Endothelial cell of umbilical vein (primary cell): ENCODE data around the gene PLXNB2. TPM values are rescaled to one million over a fixed set of nuclear protein-coding genes. Genes with fewer than 3 reads are reported as not detected.

Experiments used
- BruUV-seq: library from RNA; stranded (reverse); fragments of 400-500 nt; replicated peaks from 2 replicates; lab custom pipeline; 2021; lab: Mats Ljungman, UMichigan
- CTCF ChIA-PET: fragments of 300-600, 350-600 bp; sonication (Branson Sonifier 250); formaldehyde crosslinking; loops from one replicate; lab custom pipeline; 2021; ENCODE audit warnings: antibody characterized with exemption, inconsistent platforms; lab: Charles Lee
- POLR2A ChIA-PET: fragments of 300-600, 350-600 bp; sonication (Branson Sonifier 250); formaldehyde crosslinking; loops from one replicate; lab custom pipeline; 2021; ENCODE audit warnings: antibody characterized with exemption, inconsistent platforms; lab: Charles Lee
- DNase-seq: peaks from one replicate; pipeline ENCODE4 v3.0.0-alpha.2; 2011; ENCODE audit warnings: low read depth, low spot score
- FAIRE-seq: peaks from 2 replicates; lab custom pipeline; 2011; peaks lifted over from hg19 to GRCh38; lab: Jason Lieb, UNC
- H2AFZ ChIP-seq: 2 replicates; pipeline ENCODE4 v1.6.0; 2012; ENCODE audit warnings: low read depth, low read length, control low read depth, inconsistent platforms
- H3K27ac ChIP-seq: 2 replicates; pipeline ENCODE4 v1.5.1; 2011; ENCODE audit warnings: low read depth, mild to moderate bottlenecking, control low read depth, low read length, moderate library complexity; ENCODE audit not compliant: insufficient read depth
- H3K27me3 ChIP-seq, 2 experiments: 2 replicates each; pipeline versions ENCODE4 v1.6.0 to v1.6.1; 2011; ENCODE audit warnings: low read length in 2 of 2, mixed read lengths in 1 of 2; ENCODE audit not compliant: control insufficient read depth in 2 of 2, insufficient read depth in 2 of 2
- H3K36me3 ChIP-seq, 2 experiments: 2 replicates in 1 of 2; 3 replicates in 1 of 2; pipeline ENCODE4 v1.5.1; 2011; ENCODE audit warnings: low read length in 2 of 2, mild to moderate bottlenecking in 1 of 2, moderate library complexity in 1 of 2; ENCODE audit not compliant: control insufficient read depth in 2 of 2, insufficient read depth in 2 of 2; ENCODE audit errors: extremely low read depth in 1 of 2
- H3K4me1 ChIP-seq: 3 replicates; pipeline ENCODE4 v1.5.1; 2011; ENCODE audit warnings: mild to moderate bottlenecking, low read length; ENCODE audit not compliant: control insufficient read depth, insufficient read depth; ENCODE audit errors: extremely low read depth
- H3K4me2 ChIP-seq: 2 replicates; pipeline ENCODE4 v1.6.1; 2011; ENCODE audit warnings: low read length, control low read depth, mixed read lengths; ENCODE audit not compliant: insufficient read depth
- H3K4me3 ChIP-seq, 3 experiments: fragments of 200-600 bp in 1 of 3; sonication (generic), shearing (Covaris generic) in 1 of 3; replicated peaks in 1 of 3; 2 replicates each; pipeline ENCODE4 v1.5.1; 2011 to 2016; ENCODE audit warnings: control low read depth in 3 of 3, low read length in 3 of 3, mild to moderate bottlenecking in 2 of 3, inconsistent platforms in 1 of 3, low read depth in 1 of 3, moderate library complexity in 1 of 3; ENCODE audit not compliant: insufficient read depth in 1 of 3
- H3K79me2 ChIP-seq: 2 replicates; pipeline ENCODE4 v1.6.0; 2012; ENCODE audit warnings: low read length, inconsistent platforms; ENCODE audit not compliant: control insufficient read depth, insufficient read depth
- H3K9ac ChIP-seq: replicated peaks from 2 replicates; pipeline ENCODE3; 2011; ENCODE audit warnings: low read length, control low read depth; ENCODE audit not compliant: insufficient read depth; ENCODE audit errors: extremely low read depth
- H3K9me1 ChIP-seq: replicated peaks from 3 replicates; pipeline ENCODE4 v1.6.0; 2011; ENCODE audit warnings: mild to moderate bottlenecking, low read length; ENCODE audit not compliant: control insufficient read depth, insufficient read depth; ENCODE audit errors: extremely low read depth
- H3K9me3 ChIP-seq: replicated peaks from 2 replicates; pipeline ENCODE4 v1.5.1; 2012; ENCODE audit warnings: low read length, inconsistent platforms; ENCODE audit not compliant: control insufficient read depth, insufficient read depth
- H4K20me1 ChIP-seq: replicated peaks from 2 replicates; pipeline ENCODE3; 2011; ENCODE audit warnings: mild to moderate bottlenecking, low read length; ENCODE audit not compliant: control insufficient read depth, insufficient read depth; ENCODE audit errors: extremely low read depth
- CTCF ChIP-seq, 2 donors: IDR thresholded peaks; 1 replicate in 1 of 2; 2 replicates in 1 of 2; pipeline ENCODE4 v1.5.1; 2011; ENCODE audit warnings: low read length in 2 of 2, mild to moderate bottlenecking in 2 of 2, moderate library complexity in 2 of 2, control low read depth in 1 of 2, inconsistent platforms in 1 of 2, low read depth in 1 of 2; ENCODE audit not compliant: insufficient read depth in 1 of 2; ENCODE audit errors: extremely low read depth in 1 of 2
- EZH2 ChIP-seq: IDR thresholded peaks from 2 replicates; pipeline ENCODE4 v1.6.1; 2012; ENCODE audit warnings: borderline replicate concordance, low read depth, mild to moderate bottlenecking, moderate library complexity, low read length, inconsistent platforms; ENCODE audit not compliant: severe bottlenecking
- FOS ChIP-seq: IDR thresholded peaks from 2 replicates; pipeline ENCODE4 v1.6.1; 2011; ENCODE audit warnings: mild to moderate bottlenecking, low read length, moderate library complexity, borderline replicate concordance; ENCODE audit not compliant: insufficient read depth
- JUN ChIP-seq: IDR thresholded peaks from 2 replicates; pipeline ENCODE4 v1.6.1; 2011; ENCODE audit warnings: borderline replicate concordance, low read depth; ENCODE audit not compliant: insufficient read length, insufficient read depth
- MAX ChIP-seq: IDR thresholded peaks from 2 replicates; pipeline ENCODE4 v1.6.1; 2011; ENCODE audit not compliant: insufficient read depth, insufficient read length
- MYC ChIP-seq: IDR thresholded peaks from one replicate; pipeline ENCODE4 v1.6.1; 2011; ENCODE audit warnings: mild to moderate bottlenecking, low read depth, low read length
- POLR2A ChIP-seq: IDR thresholded peaks from 2 replicates; pipeline ENCODE4 v1.6.1; 2012; ENCODE audit warnings: low read depth, mild to moderate bottlenecking, control low read depth, low read length
- POLR2AphosphoS5 ChIP-seq: IDR thresholded peaks from 2 replicates; pipeline ENCODE4 v1.6.1; 2012; ENCODE audit warnings: low read depth, mild to moderate bottlenecking, control low read depth, low read length, moderate library complexity; ENCODE audit not compliant: insufficient read depth
- dilution Hi-C: fragments of 300-500 bp; cut with MboI; formaldehyde crosslinking; loops from one replicate; pipeline ENCODE4 v1.15.0; 2019; ENCODE audit warnings: low sequenced_read_pairs; ENCODE audit not compliant: extremely low pct_ligation_motif_present
- intact Hi-C: fragments of 100-400 bp; cut with micrococcal nuclease; formaldehyde crosslinking; loops from one replicate; pipeline ENCODE4 v1.10.0; 2022
- polyA plus RNA-seq, 4 experiments: library from polyadenylated mRNA; depleted of rRNA in 3 of 4; stranded (reverse) in 3 of 4; unstranded in 1 of 4; fragments of >200 nt; gene quantifications; 2 replicates each; pipeline versions ENCODE4 v1.2.1 to v1.2.3, GENCODE V29; 2011 to 2012; ENCODE audit warnings: missing spikeins in 1 of 4
- total RNA-seq: library from RNA; stranded (reverse); gene quantifications from 2 replicates; pipeline ENCODE4 v1.2.3, GENCODE V29; 2021

PLXNB2 gene
- total and polyA plus RNA-seq, 2 donors (not counting 3 experiments of a cell fraction or from before 2014, with no cell fraction given) = 82.3 to 139 TPM

GRCh38 chr22:50281384-50281760, 26.1 kb downstream of the PLXNB2 start:
- Histone ChIP-seq H3K27me3 (no peaks in the 10 kb centered on the region), H3K79me2 (no peaks in the 10 kb centered on the region), H2AFZ (no peak overlapping the region), H3K36me3 (peaks cover 43 to 73% of the 10 kb centered on the region in 2 experiments), H3K9me3 (no peaks in the 10 kb centered on the region), H4K20me1 (no peaks in the 10 kb centered on the region), H3K27ac (no peak overlapping the region), H3K9ac (no peak overlapping the region), H3K4me2 (no peak overlapping the region), H3K4me3 (no peak overlapping the region), H3K4me1 (peaks cover 2% of the 10 kb centered on the region), H3K9me1 (no peaks in the 10 kb centered on the region)
- BruUV-seq = TSS peak; percentile 26
- ChIA-PET CTCF (no interaction called here), POLR2A (no interaction called here)
- TF ChIP-seq MAX (no peak), MYC (no peak), CTCF (IDR thresholded peaks at IDR 0.05; ENCODE audit: extremely low read depth in 1 of 2, insufficient read depth in 1 of 2, low read depth in 1 of 2, low read length in 2 of 2) (no peak), FOS (no peak), JUN (no peak), EZH2 (no peak), POLR2A (no peak), POLR2AphosphoS5 (no peak)
- intact Hi-C loops (no loop called here), dilution Hi-C loops (no loop called here)
- no peak for FAIRE-seq
- DNase-seq = no peak
